ENCODE measurements around the gene AFF2.

AFF2 gene

GRCh38 chrX:149002320-149002719, 501.9 kb downstream of the AFF2 start:
- 50 to 71% methylated on average over 1 of the region's 3 CpGs for WGBS, 2 experiments (ENCODE audit: insufficient coverage in 2 of 2)
- Histone ChIP-seq H3K9me3 (ENCODE audit: control insufficient read depth, low read length) (no peaks in the 10 kb centered on the region), H3K4me1 (ENCODE audit: control insufficient read depth, insufficient read depth, low read length, poor library complexity, severe bottlenecking) (peaks cover 12% of the 10 kb centered on the region), H3K36me3 (ENCODE audit: control insufficient read depth, insufficient read depth, low read length) (no peaks in the 10 kb centered on the region), H3K27ac (ENCODE audit: low read depth, low read length, severe bottlenecking) (no peak overlapping the region), H3K4me3 (ENCODE audit: extremely low read depth, insufficient read depth, low read length, poor library complexity, severe bottlenecking) (no peak overlapping the region)

GRCh38 chrX:149003863-149004660, 503.6 kb downstream of the AFF2 start:
- Histone ChIP-seq H3K9me3 (ENCODE audit: control insufficient read depth, low read length) (no peaks in the 10 kb centered on the region), H3K27ac (ENCODE audit: low read depth, low read length, severe bottlenecking) (peak overlapping the region; percentile 23), H3K4me1 (ENCODE audit: control insufficient read depth, insufficient read depth, low read length, poor library complexity, severe bottlenecking) (peaks cover 12% of the 10 kb centered on the region), H3K36me3 (ENCODE audit: control insufficient read depth, insufficient read depth, low read length) (no peaks in the 10 kb centered on the region), H3K4me3 (ENCODE audit: extremely low read depth, insufficient read depth, low read length, poor library complexity, severe bottlenecking) (no peak overlapping the region)
- 53 to 67% methylated on average over 2 of the region's 5 CpGs for WGBS, 2 experiments (ENCODE audit: insufficient coverage in 2 of 2)

- no peak overlapping the region for H3K27ac ChIP-seq (ENCODE audit: low read depth, low read length, severe bottlenecking)
- whole genome bisulfite sequencing, 2 experiments (ENCODE audit: insufficient coverage in 2 of 2) = no CpG with 5 or more reads among the region's 2 CpGs
These were observed 504.5 kb downstream of the AFF2 start for GRCh38 chrX:149004936-149005335.

GRCh38 chrX:149006235-149006634, 505.8 kb downstream of the AFF2 start:
- WGBS, 2 experiments (ENCODE audit: insufficient coverage in 2 of 2) = 100% methylated on average over 1 of the region's 3 CpGs
- H3K9me3 ChIP-seq (ENCODE audit: control insufficient read depth, low read length) = no peaks in the 10 kb centered on the region
- no peak overlapping the region for H3K27ac ChIP-seq (ENCODE audit: low read depth, low read length, severe bottlenecking)
- no peaks in the 10 kb centered on the region for H3K36me3 ChIP-seq (ENCODE audit: control insufficient read depth, insufficient read depth, low read length)
- no peak overlapping the region for H3K4me3 ChIP-seq (ENCODE audit: extremely low read depth, insufficient read depth, low read length, poor library complexity, severe bottlenecking)
- H3K4me1 ChIP-seq (ENCODE audit: control insufficient read depth, insufficient read depth, low read length, poor library complexity, severe bottlenecking) = peaks cover 12% of the 10 kb centered on the region

More at GRCh38 chrX:149004936-149005335, 504.5 kb downstream of the AFF2 start:
- Histone ChIP-seq H3K4me1 (ENCODE audit: control insufficient read depth, insufficient read depth, low read length, poor library complexity, severe bottlenecking) (peaks cover 12% of the 10 kb centered on the region), H3K9me3 (ENCODE audit: control insufficient read depth, low read length) (no peaks in the 10 kb centered on the region), H3K4me3 (ENCODE audit: extremely low read depth, insufficient read depth, low read length, poor library complexity, severe bottlenecking) (no peak overlapping the region), H3K36me3 (ENCODE audit: control insufficient read depth, insufficient read depth, low read length) (no peaks in the 10 kb centered on the region)

GRCh38 chrX:149007423-149007822, 507.0 kb downstream of the AFF2 start:
- 83% methylated on average over 2 of the region's 4 CpGs; no CpG with 5 or more reads in 1 of the 2 experiments for WGBS, 2 experiments (ENCODE audit: insufficient coverage in 2 of 2)

GRCh38 chrX:149010013-149010852, 509.8 kb downstream of the AFF2 start:
- no peaks in the 10 kb centered on the region for H3K36me3 ChIP-seq (ENCODE audit: control insufficient read depth, insufficient read depth, low read length)
- H3K27ac ChIP-seq (ENCODE audit: low read depth, low read length, severe bottlenecking) = no peak overlapping the region
- H3K4me1 ChIP-seq (ENCODE audit: control insufficient read depth, insufficient read depth, low read length, poor library complexity, severe bottlenecking) = peaks cover 3% of the 10 kb centered on the region
- no peak overlapping the region for H3K4me3 ChIP-seq (ENCODE audit: extremely low read depth, insufficient read depth, low read length, poor library complexity, severe bottlenecking)
- 100% methylated on average over 1 of the region's 4 CpGs; no CpG with 5 or more reads in 1 of the 2 experiments for WGBS, 2 experiments (ENCODE audit: insufficient coverage in 2 of 2)
- H3K9me3 ChIP-seq (ENCODE audit: control insufficient read depth, low read length) = no peaks in the 10 kb centered on the region

More at GRCh38 chrX:149007423-149007822, 507.0 kb downstream of the AFF2 start:
- H3K36me3 ChIP-seq (ENCODE audit: control insufficient read depth, insufficient read depth, low read length) = no peaks in the 10 kb centered on the region
- peaks cover 12% of the 10 kb centered on the region for H3K4me1 ChIP-seq (ENCODE audit: control insufficient read depth, insufficient read depth, low read length, poor library complexity, severe bottlenecking)
- H3K9me3 ChIP-seq (ENCODE audit: control insufficient read depth, low read length) = no peaks in the 10 kb centered on the region
- H3K27ac ChIP-seq (ENCODE audit: low read depth, low read length, severe bottlenecking) = no peak overlapping the region
- H3K4me3 ChIP-seq (ENCODE audit: extremely low read depth, insufficient read depth, low read length, poor library complexity, severe bottlenecking) = no peak overlapping the region

- peaks cover 3% of the 10 kb centered on the region for H3K4me1 ChIP-seq (ENCODE audit: control insufficient read depth, insufficient read depth, low read length, poor library complexity, severe bottlenecking)
- WGBS, 2 experiments (ENCODE audit: insufficient coverage in 2 of 2) = 79% methylated on average over 2 of the region's 5 CpGs; no CpG with 5 or more reads in 1 of the 2 experiments
These were observed 510.4 kb downstream of the AFF2 start for GRCh38 chrX:149010853-149011224.

GRCh38 chrX:149013081-149013480, 512.7 kb downstream of the AFF2 start:
- no peaks in the 10 kb centered on the region for H3K9me3 ChIP-seq (ENCODE audit: control insufficient read depth, low read length)
- H3K4me3 ChIP-seq (ENCODE audit: extremely low read depth, insufficient read depth, low read length, poor library complexity, severe bottlenecking) = no peak overlapping the region
- no peaks in the 10 kb centered on the region for H3K36me3 ChIP-seq (ENCODE audit: control insufficient read depth, insufficient read depth, low read length)
- no peak overlapping the region for H3K27ac ChIP-seq (ENCODE audit: low read depth, low read length, severe bottlenecking)
- 80% methylated on average over 2 of the region's 2 CpGs; no CpG with 5 or more reads in 1 of the 2 experiments for WGBS, 2 experiments (ENCODE audit: insufficient coverage in 2 of 2)
- H3K4me1 ChIP-seq (ENCODE audit: control insufficient read depth, insufficient read depth, low read length, poor library complexity, severe bottlenecking) = peaks cover 3% of the 10 kb centered on the region

More at GRCh38 chrX:149010853-149011224, 510.4 kb downstream of the AFF2 start:
- Histone ChIP-seq H3K9me3 (ENCODE audit: control insufficient read depth, low read length) (no peaks in the 10 kb centered on the region), H3K4me3 (ENCODE audit: extremely low read depth, insufficient read depth, low read length, poor library complexity, severe bottlenecking) (no peak overlapping the region), H3K36me3 (ENCODE audit: control insufficient read depth, insufficient read depth, low read length) (no peaks in the 10 kb centered on the region), H3K27ac (ENCODE audit: low read depth, low read length, severe bottlenecking) (no peak overlapping the region)

GRCh38 chrX:149021159-149021558, 520.7 kb downstream of the AFF2 start:
- WGBS, 2 experiments (ENCODE audit: insufficient coverage in 2 of 2) = no CpG with 5 or more reads among the region's 2 CpGs
- Histone ChIP-seq H3K9me3 (ENCODE audit: control insufficient read depth, low read length) (no peaks in the 10 kb centered on the region), H3K4me3 (ENCODE audit: extremely low read depth, insufficient read depth, low read length, poor library complexity, severe bottlenecking) (no peak overlapping the region), H3K36me3 (ENCODE audit: control insufficient read depth, insufficient read depth, low read length) (no peaks in the 10 kb centered on the region), H3K4me1 (ENCODE audit: control insufficient read depth, insufficient read depth, low read length, poor library complexity, severe bottlenecking) (no peaks in the 10 kb centered on the region), H3K27ac (ENCODE audit: low read depth, low read length, severe bottlenecking) (no peak overlapping the region)

- no peaks in the 10 kb centered on the region for H3K36me3 ChIP-seq (ENCODE audit: control insufficient read depth, insufficient read depth, low read length)
- WGBS, 2 experiments (ENCODE audit: insufficient coverage in 2 of 2) = no CpG with 5 or more reads among the region's 2 CpGs
- no peaks in the 10 kb centered on the region for H3K9me3 ChIP-seq (ENCODE audit: control insufficient read depth, low read length)
- no peak overlapping the region for H3K4me3 ChIP-seq (ENCODE audit: extremely low read depth, insufficient read depth, low read length, poor library complexity, severe bottlenecking)
- no peak overlapping the region for H3K27ac ChIP-seq (ENCODE audit: low read depth, low read length, severe bottlenecking)
- H3K4me1 ChIP-seq (ENCODE audit: control insufficient read depth, insufficient read depth, low read length, poor library complexity, severe bottlenecking) = no peaks in the 10 kb centered on the region
These were observed 522.1 kb downstream of the AFF2 start for GRCh38 chrX:149022485-149022884.
